Right lobe of liver (tissue), 4 donors: ENCODE measurements around the gene MAPK14.

Source experiments
- POLR2A ChIP-seq: fragments of 450-650 bp; IDR thresholded peaks from one replicate; pipeline ENCODE4 v1.6.1; 2017; ENCODE audit warnings: antibody characterized with exemption, mild to moderate bottlenecking
- TF ChIP-seq, protein P1 (sequence below), 4 donors: fragments of 200-600 bp in 3 of 4; fragments of 450-650 bp in 1 of 4; IDR thresholded peaks; one replicate each; pipeline versions ENCODE4 v1.5.1 to v1.8.0; 2016 to 2022; ENCODE audit warnings: antibody characterized with exemption in 4 of 4, mild to moderate bottlenecking in 2 of 4
- donor health status: DM: no; HTN: no; CAD: no.
- donor health status: DM: no; HTN: no; CAD: no.
- donor health status: DM: no; HTN: yes; CAD: no.

DNA sequence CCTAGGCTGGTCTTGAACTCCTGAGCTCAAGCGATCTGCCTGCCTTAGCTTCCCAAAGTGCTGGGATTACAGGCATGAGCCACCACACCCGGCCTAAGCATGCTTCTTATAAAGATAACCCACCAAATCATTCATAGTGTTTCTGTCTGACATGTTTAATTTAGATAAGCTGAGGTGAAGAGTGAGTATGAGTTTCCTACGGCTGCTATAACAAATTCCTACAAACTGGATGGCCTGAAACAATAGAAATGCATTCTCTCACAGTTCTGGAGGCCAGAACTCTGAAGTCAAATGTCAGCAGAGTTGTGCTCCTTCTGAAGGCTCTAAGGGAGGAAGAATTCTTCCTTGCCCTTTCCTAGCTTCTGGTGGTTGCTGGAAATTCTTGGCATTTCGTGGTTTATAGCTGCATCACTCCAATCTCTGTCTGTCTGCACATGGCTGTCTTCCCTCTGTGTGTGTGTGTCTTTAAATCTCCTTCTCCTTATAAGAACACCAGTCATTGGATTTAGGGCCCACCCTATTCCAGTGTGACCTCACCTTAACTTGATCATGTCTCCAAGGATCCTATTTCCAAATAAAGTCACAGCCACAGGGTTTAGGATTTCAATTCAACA, 132.6 kb downstream of the MAPK14 start:
- no peak for TF ChIP-seq POLR2A
- TF ChIP-seq, protein P1, sequence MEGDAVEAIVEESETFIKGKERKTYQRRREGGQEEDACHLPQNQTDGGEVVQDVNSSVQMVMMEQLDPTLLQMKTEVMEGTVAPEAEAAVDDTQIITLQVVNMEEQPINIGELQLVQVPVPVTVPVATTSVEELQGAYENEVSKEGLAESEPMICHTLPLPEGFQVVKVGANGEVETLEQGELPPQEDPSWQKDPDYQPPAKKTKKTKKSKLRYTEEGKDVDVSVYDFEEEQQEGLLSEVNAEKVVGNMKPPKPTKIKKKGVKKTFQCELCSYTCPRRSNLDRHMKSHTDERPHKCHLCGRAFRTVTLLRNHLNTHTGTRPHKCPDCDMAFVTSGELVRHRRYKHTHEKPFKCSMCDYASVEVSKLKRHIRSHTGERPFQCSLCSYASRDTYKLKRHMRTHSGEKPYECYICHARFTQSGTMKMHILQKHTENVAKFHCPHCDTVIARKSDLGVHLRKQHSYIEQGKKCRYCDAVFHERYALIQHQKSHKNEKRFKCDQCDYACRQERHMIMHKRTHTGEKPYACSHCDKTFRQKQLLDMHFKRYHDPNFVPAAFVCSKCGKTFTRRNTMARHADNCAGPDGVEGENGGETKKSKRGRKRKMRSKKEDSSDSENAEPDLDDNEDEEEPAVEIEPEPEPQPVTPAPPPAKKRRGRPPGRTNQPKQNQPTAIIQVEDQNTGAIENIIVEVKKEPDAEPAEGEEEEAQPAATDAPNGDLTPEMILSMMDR (IDR thresholded peaks at IDR 0.05): no peak
